ENCODE results near the gene CCDC12.
"Not testable (repeated sequence)": the region's sequence is repeated elsewhere in the genome, so short reads cannot be mapped to it uniquely, and the experiment has no call there.

CCDC12 gene

GRCh38 chr3:46965151-46965550 is 11.4 kb downstream of the CCDC12 start:
- DNase-seq (ENCODE audit: low spot score): no peak
- in situ Hi-C loops (cut with MboI; ENCODE audit: low sequenced_read_pairs, unreplicated experiment): no loop called here
- no peak for TF ChIP-seq CTCF (IDR thresholded peaks at IDR 0.05; ENCODE audit: borderline replicate concordance, control extremely low read depth, extremely low read depth, insufficient read depth, missing control alignments)

GRCh38 chr3:46964038-46964590 is 12.4 kb downstream of the CCDC12 start:
- in situ Hi-C loops (cut with MboI; ENCODE audit: low sequenced_read_pairs, unreplicated experiment); DNase-seq (ENCODE audit: low spot score): not testable (repeated sequence)

GRCh38 chr3:46962990-46963389 is 13.6 kb downstream of the CCDC12 start:
- DNase-seq (ENCODE audit: low spot score): no peak
- in situ Hi-C loops (cut with MboI; ENCODE audit: low sequenced_read_pairs, unreplicated experiment): no loop called here
- TF ChIP-seq CTCF (IDR thresholded peaks at IDR 0.05; ENCODE audit: borderline replicate concordance, control extremely low read depth, extremely low read depth, insufficient read depth, missing control alignments): no peak

GRCh38 chr3:46962427-46962826 is 14.1 kb downstream of the CCDC12 start:
- in situ Hi-C loops (cut with MboI; ENCODE audit: low sequenced_read_pairs, unreplicated experiment): no loop called here
- no peak for DNase-seq (ENCODE audit: low spot score)
- TF ChIP-seq CTCF (IDR thresholded peaks at IDR 0.05; ENCODE audit: borderline replicate concordance, control extremely low read depth, extremely low read depth, insufficient read depth, missing control alignments): no peak

- in situ Hi-C loops (cut with MboI; ENCODE audit: low sequenced_read_pairs, unreplicated experiment): no loop called here
- DNase-seq (ENCODE audit: low spot score): no peak
- TF ChIP-seq CTCF (IDR thresholded peaks at IDR 0.05; ENCODE audit: borderline replicate concordance, control extremely low read depth, extremely low read depth, insufficient read depth, missing control alignments): no peak
Observed at GRCh38 chr3:46960835-46961234, 15.7 kb downstream of the CCDC12 start.

- TF ChIP-seq CTCF (IDR thresholded peaks at IDR 0.05; ENCODE audit: borderline replicate concordance, control extremely low read depth, extremely low read depth, insufficient read depth, missing control alignments): no peak
- in situ Hi-C loops (cut with MboI; ENCODE audit: low sequenced_read_pairs, unreplicated experiment): no loop called here
- DNase-seq (ENCODE audit: low spot score): no peak
Observed at GRCh38 chr3:46960081-46960701, 16.4 kb downstream of the CCDC12 start.

GRCh38 chr3:46959161-46959511 is 17.4 kb downstream of the CCDC12 start:
- in situ Hi-C loops (cut with MboI; ENCODE audit: low sequenced_read_pairs, unreplicated experiment): no loop called here
- DNase-seq (ENCODE audit: low spot score): no peak
- TF ChIP-seq CTCF (IDR thresholded peaks at IDR 0.05; ENCODE audit: borderline replicate concordance, control extremely low read depth, extremely low read depth, insufficient read depth, missing control alignments): no peak

Measured in GM13976 (cell line).